ENCODE data around the gene FBXO7.

Gene FBXO7

DNA sequence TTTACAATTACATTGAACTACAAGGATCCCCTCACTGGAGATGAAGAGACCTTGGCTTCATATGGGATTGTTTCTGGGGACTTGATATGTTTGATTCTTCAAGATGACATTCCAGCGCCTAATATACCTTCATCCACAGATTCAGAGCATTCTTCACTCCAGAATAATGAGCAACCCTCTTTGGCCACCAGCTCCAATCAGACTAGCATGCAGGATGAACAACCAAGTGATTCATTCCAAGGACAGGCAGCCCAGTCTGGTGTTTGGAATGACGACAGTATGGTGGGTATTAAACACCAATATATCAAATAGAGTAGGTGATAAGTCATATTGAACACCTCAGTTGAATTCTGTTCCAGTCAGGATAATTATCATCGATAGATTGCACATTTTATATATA, 4.4 kb downstream of the FBXO7 start:
- no peak overlapping the region for H2AFZ ChIP-seq (ENCODE audit: low read depth, low read length)
- no peak overlapping the region for H3K4me3 ChIP-seq (ENCODE audit: low read length)
- TF ChIP-seq, protein P1, sequence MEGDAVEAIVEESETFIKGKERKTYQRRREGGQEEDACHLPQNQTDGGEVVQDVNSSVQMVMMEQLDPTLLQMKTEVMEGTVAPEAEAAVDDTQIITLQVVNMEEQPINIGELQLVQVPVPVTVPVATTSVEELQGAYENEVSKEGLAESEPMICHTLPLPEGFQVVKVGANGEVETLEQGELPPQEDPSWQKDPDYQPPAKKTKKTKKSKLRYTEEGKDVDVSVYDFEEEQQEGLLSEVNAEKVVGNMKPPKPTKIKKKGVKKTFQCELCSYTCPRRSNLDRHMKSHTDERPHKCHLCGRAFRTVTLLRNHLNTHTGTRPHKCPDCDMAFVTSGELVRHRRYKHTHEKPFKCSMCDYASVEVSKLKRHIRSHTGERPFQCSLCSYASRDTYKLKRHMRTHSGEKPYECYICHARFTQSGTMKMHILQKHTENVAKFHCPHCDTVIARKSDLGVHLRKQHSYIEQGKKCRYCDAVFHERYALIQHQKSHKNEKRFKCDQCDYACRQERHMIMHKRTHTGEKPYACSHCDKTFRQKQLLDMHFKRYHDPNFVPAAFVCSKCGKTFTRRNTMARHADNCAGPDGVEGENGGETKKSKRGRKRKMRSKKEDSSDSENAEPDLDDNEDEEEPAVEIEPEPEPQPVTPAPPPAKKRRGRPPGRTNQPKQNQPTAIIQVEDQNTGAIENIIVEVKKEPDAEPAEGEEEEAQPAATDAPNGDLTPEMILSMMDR (IDR thresholded peaks at IDR 0.05; ENCODE audit: low read depth, low read length), result no peak
- H3K27ac ChIP-seq (ENCODE audit: low read length), result no peak overlapping the region
- no peaks in the 10 kb centered on the region for H3K9me3 ChIP-seq (ENCODE audit: insufficient read depth, low read length)
- peaks cover 77% of the 10 kb centered on the region for H4K20me1 ChIP-seq (ENCODE audit: insufficient read depth, low read length)
- no peaks in the 10 kb centered on the region for H3K27me3 ChIP-seq (ENCODE audit: low read depth, low read length)
- peaks cover 89% of the 10 kb centered on the region for H3K79me2 ChIP-seq (ENCODE audit: low read length)
- H3K4me2 ChIP-seq (ENCODE audit: low read length), result no peak overlapping the region
- peaks cover 25% of the 10 kb centered on the region for H3K36me3 ChIP-seq (replicated peaks; ENCODE audit: low read depth, low read length)
- H3K4me1 ChIP-seq (ENCODE audit: low read length), result peaks cover 55% of the 10 kb centered on the region
- H3K9ac ChIP-seq (ENCODE audit: low read length), result no peak overlapping the region

GRCh38 chr22:32480238-32480637, 5.6 kb downstream of the FBXO7 start:
- Histone ChIP-seq H3K4me1 (ENCODE audit: low read length) (peaks cover 60% of the 10 kb centered on the region), H4K20me1 (ENCODE audit: insufficient read depth, low read length) (peaks cover 90% of the 10 kb centered on the region), H3K4me2 (ENCODE audit: low read length) (peak overlapping the region; percentile 48), H3K9ac (ENCODE audit: low read length) (no peak overlapping the region), H3K9me3 (ENCODE audit: insufficient read depth, low read length) (no peaks in the 10 kb centered on the region), H3K27ac (ENCODE audit: low read length) (peak overlapping the region; percentile 28; the same call in 1 of the 2 replicates), H3K36me3 (replicated peaks; ENCODE audit: low read depth, low read length) (peaks cover 36% of the 10 kb centered on the region), H2AFZ (ENCODE audit: low read depth, low read length) (no peak overlapping the region), H3K4me3 (ENCODE audit: low read length) (no peak overlapping the region), H3K27me3 (ENCODE audit: low read depth, low read length) (no peaks in the 10 kb centered on the region), H3K79me2 (ENCODE audit: low read length) (peaks cover 95% of the 10 kb centered on the region)
- TF ChIP-seq, protein P1 (IDR thresholded peaks at IDR 0.05; ENCODE audit: low read depth, low read length), result no peak
- TF ChIP-seq EZH2phosphoT487 (IDR thresholded peaks at IDR 0.05; ENCODE audit: low read depth), result no peak

- Histone ChIP-seq H3K36me3 (replicated peaks; ENCODE audit: low read depth, low read length) (peaks cover 56% of the 10 kb centered on the region), H2AFZ (ENCODE audit: low read depth, low read length) (no peak overlapping the region), H3K9me3 (ENCODE audit: insufficient read depth, low read length) (no peaks in the 10 kb centered on the region), H3K4me3 (ENCODE audit: low read length) (peak overlapping the region; percentile 64), H3K9ac (ENCODE audit: low read length) (peak overlapping the region; percentile 25; the same call in 1 of the 2 replicates), H3K79me2 (ENCODE audit: low read length) (peaks cover 71% of the 10 kb centered on the region), H3K4me1 (ENCODE audit: low read length) (peaks cover 49% of the 10 kb centered on the region), H4K20me1 (ENCODE audit: insufficient read depth, low read length) (peaks cover 70% of the 10 kb centered on the region), H3K27me3 (ENCODE audit: low read depth, low read length) (no peaks in the 10 kb centered on the region), H3K4me2 (ENCODE audit: low read length) (peak overlapping the region; percentile 89), H3K27ac (ENCODE audit: low read length) (peak overlapping the region; percentile 63)
- no peak for TF ChIP-seq EZH2phosphoT487 (IDR thresholded peaks at IDR 0.05; ENCODE audit: low read depth)
- TF ChIP-seq, protein P1 (IDR thresholded peaks at IDR 0.05; ENCODE audit: low read depth, low read length), result no peak
Measured at GRCh38 chr22:32482708-32483107, 8.1 kb downstream of the FBXO7 start.

DNA sequence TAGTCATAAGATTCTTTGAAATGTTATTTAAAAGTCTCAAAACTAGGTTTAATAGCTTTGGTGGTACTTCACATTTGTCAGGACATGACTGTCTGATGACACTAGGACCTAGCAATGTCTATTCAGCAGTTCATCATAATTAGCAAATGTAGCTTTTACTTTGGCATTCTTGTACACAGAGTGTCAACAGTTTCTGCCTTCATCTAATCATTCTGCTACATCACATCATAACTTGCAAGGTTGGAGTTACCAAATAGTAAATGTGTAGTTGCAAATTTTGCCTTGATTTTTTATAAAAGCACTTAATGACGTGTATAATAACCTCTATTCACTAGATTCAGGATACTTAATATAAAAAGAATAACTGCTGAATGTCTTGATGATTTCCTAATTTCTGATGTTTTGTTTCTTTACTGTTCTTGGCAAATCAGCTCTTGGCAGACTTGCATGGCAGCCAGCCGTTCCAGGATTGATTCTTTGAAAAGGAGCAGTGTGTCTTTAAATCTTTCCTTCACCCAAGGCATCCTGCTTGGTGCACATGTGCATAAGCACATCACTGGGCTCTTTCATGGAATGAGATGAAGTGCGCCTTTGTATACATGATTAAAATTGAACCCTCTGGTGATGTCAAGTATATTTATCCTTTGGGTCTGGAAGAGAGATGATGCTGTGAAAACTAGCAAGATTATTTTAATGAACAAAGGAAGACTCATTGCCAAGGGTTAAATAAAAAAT, 12.2 kb downstream of the FBXO7 start:
- Histone ChIP-seq H3K79me2 (ENCODE audit: low read length) (peaks cover 33% of the 10 kb centered on the region), H2AFZ (ENCODE audit: low read depth, low read length) (no peak overlapping the region), H3K9ac (ENCODE audit: low read length) (no peak overlapping the region), H3K4me1 (ENCODE audit: low read length) (peaks cover 27% of the 10 kb centered on the region), H3K36me3 (replicated peaks; ENCODE audit: low read depth, low read length) (peaks cover 69% of the 10 kb centered on the region), H3K9me3 (ENCODE audit: insufficient read depth, low read length) (no peaks in the 10 kb centered on the region), H3K27me3 (ENCODE audit: low read depth, low read length) (no peaks in the 10 kb centered on the region), H3K4me2 (ENCODE audit: low read length) (no peak overlapping the region), H3K27ac (ENCODE audit: low read length) (no peak overlapping the region), H3K4me3 (ENCODE audit: low read length) (no peak overlapping the region), H4K20me1 (ENCODE audit: insufficient read depth, low read length) (peaks cover 33% of the 10 kb centered on the region)
- no peak for TF ChIP-seq EZH2phosphoT487 (IDR thresholded peaks at IDR 0.05; ENCODE audit: low read depth)
- TF ChIP-seq, protein P1 (IDR thresholded peaks at IDR 0.05; ENCODE audit: low read depth, low read length), result no peak

Measured in OCI-LY3 (cell line).